DND-41 (cell line): Measurements from ENCODE around the gene IFI27L2.

Experiments used
- EZH2 ChIP-seq: IDR thresholded peaks from 3 replicates; pipeline ENCODE4 v1.6.1; 2012; ENCODE audit warnings: borderline replicate concordance, low read depth, mild to moderate bottlenecking, moderate library complexity, low read length, inconsistent platforms; ENCODE audit not compliant: severe bottlenecking
- TF ChIP-seq, protein P1 (sequence below): IDR thresholded peaks from 2 replicates; pipeline ENCODE4 v1.5.1; 2012; ENCODE audit warnings: borderline replicate concordance, low read length, moderate library complexity, mild to moderate bottlenecking; ENCODE audit not compliant: poor library complexity, severe bottlenecking; ENCODE audit errors: extremely low read depth

DNA sequence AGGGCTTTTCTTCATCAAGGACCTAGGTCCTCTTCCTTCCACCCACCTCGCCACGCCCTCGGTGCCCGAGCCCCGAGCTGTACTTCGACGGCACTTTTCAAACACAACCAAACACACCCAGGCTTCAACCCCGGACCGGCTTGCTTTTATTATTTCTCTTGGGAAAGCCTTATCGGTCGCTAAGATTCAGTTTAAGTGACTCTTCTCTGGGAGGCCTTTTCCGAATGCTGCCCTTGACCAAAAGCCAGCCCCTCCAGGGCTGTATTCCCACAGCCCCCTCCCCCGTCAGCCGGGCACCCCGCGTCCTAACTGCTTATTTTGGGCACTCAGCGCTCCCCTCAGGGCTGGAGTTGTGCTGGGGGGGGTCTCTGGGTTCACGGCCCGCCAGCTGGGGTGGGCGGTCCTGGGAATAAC lies 44.1 kb upstream of the IFI27L2 start:
- TF ChIP-seq, protein P1, sequence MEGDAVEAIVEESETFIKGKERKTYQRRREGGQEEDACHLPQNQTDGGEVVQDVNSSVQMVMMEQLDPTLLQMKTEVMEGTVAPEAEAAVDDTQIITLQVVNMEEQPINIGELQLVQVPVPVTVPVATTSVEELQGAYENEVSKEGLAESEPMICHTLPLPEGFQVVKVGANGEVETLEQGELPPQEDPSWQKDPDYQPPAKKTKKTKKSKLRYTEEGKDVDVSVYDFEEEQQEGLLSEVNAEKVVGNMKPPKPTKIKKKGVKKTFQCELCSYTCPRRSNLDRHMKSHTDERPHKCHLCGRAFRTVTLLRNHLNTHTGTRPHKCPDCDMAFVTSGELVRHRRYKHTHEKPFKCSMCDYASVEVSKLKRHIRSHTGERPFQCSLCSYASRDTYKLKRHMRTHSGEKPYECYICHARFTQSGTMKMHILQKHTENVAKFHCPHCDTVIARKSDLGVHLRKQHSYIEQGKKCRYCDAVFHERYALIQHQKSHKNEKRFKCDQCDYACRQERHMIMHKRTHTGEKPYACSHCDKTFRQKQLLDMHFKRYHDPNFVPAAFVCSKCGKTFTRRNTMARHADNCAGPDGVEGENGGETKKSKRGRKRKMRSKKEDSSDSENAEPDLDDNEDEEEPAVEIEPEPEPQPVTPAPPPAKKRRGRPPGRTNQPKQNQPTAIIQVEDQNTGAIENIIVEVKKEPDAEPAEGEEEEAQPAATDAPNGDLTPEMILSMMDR = no peak
- no peak for TF ChIP-seq EZH2
